WTC11 (cell line): ENCODE measurements around the gene AKT3. TPM values are rescaled to one million over a fixed set of nuclear protein-coding genes. Genes with fewer than 3 reads are reported as not detected.

ENCODE experiments used
- ATAC-seq: fragments of 200-7000 bp; cut with Tn5 transposase; 2 replicates; pipeline ENCODE4 v1.10.0; 2021; ENCODE audit warnings: mild to moderate bottlenecking, moderate library complexity
- CTCF ChIA-PET: fragments of 300-600 bp; sonication (Branson Sonifier 250); formaldehyde crosslinking; loops from one replicate; lab custom pipeline; 2021; ENCODE audit warnings: antibody characterized with exemption; lab: Charles Lee
- POLR2A ChIA-PET: fragments of 350-600 bp; sonication (Branson Sonifier 250); formaldehyde crosslinking; loops from one replicate; lab custom pipeline; 2021; ENCODE audit warnings: antibody characterized with exemption; lab: Charles Lee
- DNase-seq: peaks from one replicate; pipeline ENCODE4 v3.0.0; 2021; ENCODE audit warnings: low spot score
- H3K27ac Mint-ChIP-seq: 2 replicates; pipeline ENCODE4 v1.8.0; 2021; ENCODE audit warnings: mixed read lengths
- H3K27me3 Mint-ChIP-seq: 2 replicates; pipeline ENCODE4 v1.8.0; 2021; ENCODE audit warnings: low read depth, mild to moderate bottlenecking, moderate library complexity, mixed read lengths
- H3K36me3 Mint-ChIP-seq: 2 replicates; pipeline ENCODE4 v1.8.0; 2021; ENCODE audit warnings: mixed read lengths
- H3K4me1 Mint-ChIP-seq: 2 replicates; pipeline ENCODE4 v1.8.0; 2022; ENCODE audit warnings: mixed read lengths
- H3K4me3 Mint-ChIP-seq: 2 replicates; pipeline ENCODE4 v1.8.0; 2021; ENCODE audit warnings: mild to moderate bottlenecking, moderate library complexity, mixed read lengths
- H3K9me3 Mint-ChIP-seq: 2 replicates; pipeline ENCODE4 v1.8.0; 2021; ENCODE audit warnings: mixed read lengths
- ETV6 ChIP-seq: sonication (generic); formaldehyde crosslinking; IDR thresholded peaks from 2 replicates; pipeline ENCODE4 v1.8.1; 2022; ENCODE audit warnings: mild to moderate bottlenecking, missing genetic modification reagents
- GRHL2 ChIP-seq: fragments of 250-450 bp; sonication (Bioruptor Pico); IDR thresholded peaks from 2 replicates; pipeline ENCODE4 v1.8.0; 2022; ENCODE audit warnings: mild to moderate bottlenecking, moderate library complexity; ENCODE audit not compliant: insufficient replicate concordance, severe bottlenecking
- GTF2I ChIP-seq: fragments of 250-450 bp; sonication (Bioruptor Pico); conservative IDR thresholded peaks from 2 replicates; pipeline ENCODE4 v1.4.0; 2021; ENCODE audit warnings: mild to moderate bottlenecking
- IRF2 ChIP-seq: sonication (generic); formaldehyde crosslinking; IDR thresholded peaks from 2 replicates; pipeline ENCODE4 v1.8.0; 2022; ENCODE audit warnings: low read depth, missing genetic modification reagents, borderline replicate concordance
- JUN ChIP-seq: sonication (generic); formaldehyde crosslinking; IDR thresholded peaks from 2 replicates; pipeline ENCODE4 v1.8.0; 2023; ENCODE audit warnings: mild to moderate bottlenecking, missing genetic modification reagents
- MYBL2 ChIP-seq: sonication (generic); formaldehyde crosslinking; IDR thresholded peaks from 2 replicates; pipeline ENCODE4 v1.8.1; 2023; ENCODE audit warnings: mild to moderate bottlenecking, moderate library complexity, missing genetic modification reagents
- OVOL2 ChIP-seq: fragments of 250-450 bp; sonication (Bioruptor Pico); IDR thresholded peaks from 2 replicates; pipeline ENCODE4 v1.9.0; 2021; ENCODE audit warnings: mild to moderate bottlenecking, borderline replicate concordance
- RELA ChIP-seq: sonication (generic); formaldehyde crosslinking; IDR thresholded peaks from 2 replicates; pipeline ENCODE4 v1.8.1; 2022; ENCODE audit warnings: missing genetic modification reagents, mild to moderate bottlenecking, borderline replicate concordance
- RORB ChIP-seq: fragments of 250-450 bp; sonication (Bioruptor Pico); IDR thresholded peaks from 2 replicates; pipeline ENCODE4 v1.9.0; 2021; ENCODE audit warnings: mild to moderate bottlenecking
- SMAD4 ChIP-seq: sonication (generic); formaldehyde crosslinking; IDR thresholded peaks from 2 replicates; pipeline ENCODE4 v1.8.0; 2022; ENCODE audit warnings: mild to moderate bottlenecking, missing genetic modification reagents
- SOX15 ChIP-seq: fragments of 250-450 bp; sonication (Bioruptor Pico); IDR thresholded peaks from 2 replicates; pipeline ENCODE4 v1.9.0; 2021; ENCODE audit warnings: mild to moderate bottlenecking
- SP1 ChIP-seq: sonication (generic); formaldehyde crosslinking; conservative IDR thresholded peaks from 2 replicates; pipeline ENCODE4 v1.8.1; 2022; ENCODE audit warnings: missing genetic modification reagents
- TCF7 ChIP-seq: sonication (generic); formaldehyde crosslinking; IDR thresholded peaks from 2 replicates; pipeline ENCODE4 v1.8.0; 2022; ENCODE audit warnings: mild to moderate bottlenecking, low read depth, missing genetic modification reagents, moderate library complexity
- TP53 ChIP-seq: sonication (generic); formaldehyde crosslinking; IDR thresholded peaks from 2 replicates; pipeline ENCODE4 v1.8.1; 2023; ENCODE audit warnings: mild to moderate bottlenecking, missing genetic modification reagents
- ZNF219 ChIP-seq: sonication (generic); formaldehyde crosslinking; IDR thresholded peaks from 2 replicates; pipeline ENCODE4 v1.8.0; 2023; ENCODE audit warnings: missing genetic modification reagents, mild to moderate bottlenecking, borderline replicate concordance
- ZNF232 ChIP-seq: sonication (generic); formaldehyde crosslinking; IDR thresholded peaks from 2 replicates; pipeline ENCODE4 v1.8.0; 2022; ENCODE audit warnings: mild to moderate bottlenecking, missing genetic modification reagents
- ZNF317 ChIP-seq: sonication (generic); formaldehyde crosslinking; IDR thresholded peaks from 2 replicates; pipeline ENCODE4 v1.8.1; 2023; ENCODE audit warnings: low read depth, mild to moderate bottlenecking, moderate library complexity, missing genetic modification reagents, borderline replicate concordance
- total RNA-seq: library from RNA; stranded (reverse); gene quantifications from 3 replicates; pipeline ENCODE4 v1.2.3, GENCODE V29; 2021
- TF ChIP-seq, protein P1 (sequence below): sonication (generic); formaldehyde crosslinking; IDR thresholded peaks from 2 replicates; pipeline ENCODE4 v1.8.0; 2022; ENCODE audit warnings: mild to moderate bottlenecking, missing genetic modification reagents
- TF ChIP-seq, protein P2 (sequence below): sonication (generic); formaldehyde crosslinking; IDR thresholded peaks from 2 replicates; pipeline ENCODE4 v1.8.0; 2022; ENCODE audit warnings: mild to moderate bottlenecking, missing genetic modification reagents
- TF ChIP-seq, protein P3 (sequence below): sonication (generic); formaldehyde crosslinking; IDR thresholded peaks from 2 replicates; pipeline ENCODE4 v1.8.1; 2022; ENCODE audit warnings: low read depth, mild to moderate bottlenecking, moderate library complexity, missing genetic modification reagents, borderline replicate concordance
- TF ChIP-seq, protein P4 (sequence below): sonication (generic); formaldehyde crosslinking; conservative IDR thresholded peaks from 2 replicates; pipeline ENCODE4 v1.8.1; 2023; ENCODE audit warnings: mild to moderate bottlenecking, low read depth, missing genetic modification reagents, moderate library complexity

Gene AKT3
- total RNA-seq, 1 experiment from 2014 or later = 38.5 TPM

DNA sequence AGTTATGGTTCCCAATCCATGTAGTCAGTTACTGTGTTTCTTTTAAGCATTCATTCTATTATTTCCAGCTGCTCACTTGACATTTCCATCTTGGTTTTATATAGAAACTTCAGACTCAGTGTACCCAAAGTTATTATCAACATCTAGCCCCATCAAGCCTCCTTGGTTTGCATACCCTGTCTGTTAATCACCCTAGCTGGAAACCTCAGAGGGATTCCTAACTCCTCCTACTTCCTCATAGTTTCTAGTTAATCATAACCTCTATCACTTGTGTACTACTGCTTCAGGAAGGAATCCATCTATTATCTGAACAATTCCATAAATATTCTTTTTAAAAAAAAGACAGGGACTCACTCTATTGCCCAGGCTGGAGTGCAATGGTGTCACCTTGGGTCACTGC is 300.9 kb downstream of the AKT3 start (continued):
- no peak for TF ChIP-seq IRF2 (CRISPR knock-in tag)
- no peak for TF ChIP-seq TP53 (CRISPR knock-in tag)
- no peak for TF ChIP-seq SP1 (CRISPR knock-in tag)
- no peak for TF ChIP-seq ZNF317 (CRISPR knock-in tag)
- TF ChIP-seq, protein P1, sequence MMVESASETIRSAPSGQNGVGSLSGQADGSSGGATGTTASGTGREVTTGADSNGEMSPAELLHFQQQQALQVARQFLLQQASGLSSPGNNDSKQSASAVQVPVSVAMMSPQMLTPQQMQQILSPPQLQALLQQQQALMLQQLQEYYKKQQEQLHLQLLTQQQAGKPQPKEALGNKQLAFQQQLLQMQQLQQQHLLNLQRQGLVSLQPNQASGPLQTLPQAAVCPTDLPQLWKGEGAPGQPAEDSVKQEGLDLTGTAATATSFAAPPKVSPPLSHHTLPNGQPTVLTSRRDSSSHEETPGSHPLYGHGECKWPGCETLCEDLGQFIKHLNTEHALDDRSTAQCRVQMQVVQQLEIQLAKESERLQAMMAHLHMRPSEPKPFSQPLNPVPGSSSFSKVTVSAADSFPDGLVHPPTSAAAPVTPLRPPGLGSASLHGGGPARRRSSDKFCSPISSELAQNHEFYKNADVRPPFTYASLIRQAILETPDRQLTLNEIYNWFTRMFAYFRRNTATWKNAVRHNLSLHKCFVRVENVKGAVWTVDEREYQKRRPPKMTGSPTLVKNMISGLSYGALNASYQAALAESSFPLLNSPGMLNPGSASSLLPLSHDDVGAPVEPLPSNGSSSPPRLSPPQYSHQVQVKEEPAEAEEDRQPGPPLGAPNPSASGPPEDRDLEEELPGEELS = no peak
- no peak for TF ChIP-seq GRHL2 (CRISPR knock-in tag)
- TF ChIP-seq, protein P2, sequence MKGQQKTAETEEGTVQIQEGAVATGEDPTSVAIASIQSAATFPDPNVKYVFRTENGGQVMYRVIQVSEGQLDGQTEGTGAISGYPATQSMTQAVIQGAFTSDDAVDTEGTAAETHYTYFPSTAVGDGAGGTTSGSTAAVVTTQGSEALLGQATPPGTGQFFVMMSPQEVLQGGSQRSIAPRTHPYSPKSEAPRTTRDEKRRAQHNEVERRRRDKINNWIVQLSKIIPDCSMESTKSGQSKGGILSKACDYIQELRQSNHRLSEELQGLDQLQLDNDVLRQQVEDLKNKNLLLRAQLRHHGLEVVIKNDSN (CRISPR knock-in tag) = no peak
- no peak for TF ChIP-seq RELA
- TF ChIP-seq, protein P3, sequence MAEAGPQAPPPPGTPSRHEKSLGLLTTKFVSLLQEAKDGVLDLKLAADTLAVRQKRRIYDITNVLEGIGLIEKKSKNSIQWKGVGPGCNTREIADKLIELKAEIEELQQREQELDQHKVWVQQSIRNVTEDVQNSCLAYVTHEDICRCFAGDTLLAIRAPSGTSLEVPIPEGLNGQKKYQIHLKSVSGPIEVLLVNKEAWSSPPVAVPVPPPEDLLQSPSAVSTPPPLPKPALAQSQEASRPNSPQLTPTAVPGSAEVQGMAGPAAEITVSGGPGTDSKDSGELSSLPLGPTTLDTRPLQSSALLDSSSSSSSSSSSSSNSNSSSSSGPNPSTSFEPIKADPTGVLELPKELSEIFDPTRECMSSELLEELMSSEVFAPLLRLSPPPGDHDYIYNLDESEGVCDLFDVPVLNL = no peak
- TF ChIP-seq ZNF232 (CRISPR knock-in tag) = no peak
- no peak for TF ChIP-seq OVOL2
- TF ChIP-seq MYBL2 (CRISPR knock-in tag) = no peak

DNA sequence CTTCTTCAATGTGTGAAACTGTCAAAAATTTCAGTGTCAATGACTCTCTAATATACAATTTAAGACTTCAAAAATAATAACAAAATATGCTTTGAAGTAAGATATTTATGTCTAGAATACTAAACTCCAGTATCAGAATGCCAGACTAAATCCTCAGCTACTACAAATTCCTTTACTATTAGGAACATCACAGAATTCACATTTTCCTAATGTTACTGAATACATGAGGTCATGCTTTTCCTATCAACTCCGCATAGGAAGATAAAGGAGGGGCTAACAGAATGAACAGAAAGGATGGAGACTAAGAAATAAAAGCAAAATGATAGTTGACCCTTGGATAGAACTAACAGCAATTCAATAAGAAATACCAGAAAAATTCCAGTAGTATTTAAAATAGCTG is 301.5 kb downstream of the AKT3 start:
- ChIA-PET CTCF (no interaction called here), POLR2A (no interaction called here)
- DNase-seq = no peak
- no peaks in the 10 kb centered on the region for H3K27me3 Mint-ChIP-seq
- TF ChIP-seq ETV6 (CRISPR knock-in tag) = no peak
- TF ChIP-seq, protein P4, sequence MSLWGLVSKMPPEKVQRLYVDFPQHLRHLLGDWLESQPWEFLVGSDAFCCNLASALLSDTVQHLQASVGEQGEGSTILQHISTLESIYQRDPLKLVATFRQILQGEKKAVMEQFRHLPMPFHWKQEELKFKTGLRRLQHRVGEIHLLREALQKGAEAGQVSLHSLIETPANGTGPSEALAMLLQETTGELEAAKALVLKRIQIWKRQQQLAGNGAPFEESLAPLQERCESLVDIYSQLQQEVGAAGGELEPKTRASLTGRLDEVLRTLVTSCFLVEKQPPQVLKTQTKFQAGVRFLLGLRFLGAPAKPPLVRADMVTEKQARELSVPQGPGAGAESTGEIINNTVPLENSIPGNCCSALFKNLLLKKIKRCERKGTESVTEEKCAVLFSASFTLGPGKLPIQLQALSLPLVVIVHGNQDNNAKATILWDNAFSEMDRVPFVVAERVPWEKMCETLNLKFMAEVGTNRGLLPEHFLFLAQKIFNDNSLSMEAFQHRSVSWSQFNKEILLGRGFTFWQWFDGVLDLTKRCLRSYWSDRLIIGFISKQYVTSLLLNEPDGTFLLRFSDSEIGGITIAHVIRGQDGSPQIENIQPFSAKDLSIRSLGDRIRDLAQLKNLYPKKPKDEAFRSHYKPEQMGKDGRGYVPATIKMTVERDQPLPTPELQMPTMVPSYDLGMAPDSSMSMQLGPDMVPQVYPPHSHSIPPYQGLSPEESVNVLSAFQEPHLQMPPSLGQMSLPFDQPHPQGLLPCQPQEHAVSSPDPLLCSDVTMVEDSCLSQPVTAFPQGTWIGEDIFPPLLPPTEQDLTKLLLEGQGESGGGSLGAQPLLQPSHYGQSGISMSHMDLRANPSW (CRISPR knock-in tag) = no peak
- no peaks in the 10 kb centered on the region for H3K9me3 Mint-ChIP-seq
- no peak overlapping the region for H3K4me3 Mint-ChIP-seq
- H3K27ac Mint-ChIP-seq = no peak overlapping the region
- no peak for ATAC-seq
- H3K36me3 Mint-ChIP-seq = no peaks in the 10 kb centered on the region
- peaks cover 14% of the 10 kb centered on the region for H3K4me1 Mint-ChIP-seq

DNA sequence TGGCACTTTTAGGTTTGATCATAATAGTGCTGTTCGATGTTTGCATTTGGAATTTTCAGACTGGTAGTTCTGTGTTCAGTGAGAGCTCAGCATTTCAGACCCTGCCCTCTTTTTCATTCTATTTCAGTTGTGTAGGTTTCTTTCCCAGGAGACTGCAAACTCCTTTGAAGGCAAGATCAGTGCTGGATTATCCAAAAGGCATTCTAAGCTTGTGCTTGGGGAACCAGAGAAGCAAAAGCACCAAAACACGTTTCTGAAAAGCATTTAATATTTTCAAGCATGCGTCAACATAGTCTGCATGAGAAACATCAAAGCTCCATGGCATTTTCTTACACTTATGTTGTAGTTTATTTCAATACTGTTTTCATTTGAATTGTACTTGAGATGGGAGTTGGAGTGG is 302.2 kb downstream of the AKT3 start:
- Mint-ChIP-seq H3K9me3 (no peaks in the 10 kb centered on the region), H3K27ac (peak overlapping the region; percentile 57), H3K4me3 (no peak overlapping the region), H3K4me1 (peaks cover 16% of the 10 kb centered on the region), H3K27me3 (no peaks in the 10 kb centered on the region), H3K36me3 (no peaks in the 10 kb centered on the region)
- CTCF ChIA-PET = no interaction called here
- DNase-seq (no peak), ATAC-seq (no peak)
- POLR2A ChIA-PET = interaction anchor here (0.5 kb wide), 1 partner anchor 674 kb away, joined by 6 read pairs; no protein-coding TSS in a partner anchor
- TF ChIP-seq ZNF219 (CRISPR knock-in tag) (no peak), SOX15 (CRISPR knock-in tag) (no peak), JUN (CRISPR knock-in tag) (no peak), TCF7 (CRISPR knock-in tag) (no peak), SMAD4 (CRISPR knock-in tag) (no peak), RORB (CRISPR knock-in tag) (no peak), ZNF232 (CRISPR knock-in tag) (no peak), GTF2I (no peak)
- TF ChIP-seq, protein P3 = no peak
